Activated naive CD8-positive, alpha-beta T cell treated with anti-CD3 and anti-CD28 coated beads, Interleukin-2, amount 50 U/mL, for 24 hours (primary cell): ENCODE data around the gene PLD5.
"Not testable (repeated sequence)": the region's sequence is repeated elsewhere in the genome, so short reads cannot be mapped to it uniquely, and the experiment has no call there.

Experiments
- ATAC-seq: fragments of 150-1000 bp; cut with Tn5 transposase; one replicate; pipeline ENCODE4 v1.10.0; 2021
- DNase-seq: peaks from one replicate; pipeline ENCODE4 v3.0.0; 2021
- H3K27ac Mint-ChIP-seq: one replicate; pipeline ENCODE4 v1.8.0; 2021; ENCODE audit warnings: mild to moderate bottlenecking, mixed read lengths
- H3K27me3 Mint-ChIP-seq: one replicate; pipeline ENCODE4 v1.8.0; 2021; ENCODE audit warnings: mixed read lengths
- H3K36me3 Mint-ChIP-seq: one replicate; pipeline ENCODE4 v1.8.0; 2021; ENCODE audit warnings: low read depth, mixed read lengths
- H3K4me1 Mint-ChIP-seq: one replicate; pipeline ENCODE4 v1.8.0; 2021; ENCODE audit warnings: mixed read lengths
- H3K4me3 Mint-ChIP-seq: one replicate; pipeline ENCODE4 v1.8.0; 2021; ENCODE audit warnings: mild to moderate bottlenecking, moderate library complexity, mixed read lengths
- H3K9me3 Mint-ChIP-seq: one replicate; pipeline ENCODE4 v1.8.0; 2021; ENCODE audit warnings: mixed read lengths

PLD5 gene

DNA sequence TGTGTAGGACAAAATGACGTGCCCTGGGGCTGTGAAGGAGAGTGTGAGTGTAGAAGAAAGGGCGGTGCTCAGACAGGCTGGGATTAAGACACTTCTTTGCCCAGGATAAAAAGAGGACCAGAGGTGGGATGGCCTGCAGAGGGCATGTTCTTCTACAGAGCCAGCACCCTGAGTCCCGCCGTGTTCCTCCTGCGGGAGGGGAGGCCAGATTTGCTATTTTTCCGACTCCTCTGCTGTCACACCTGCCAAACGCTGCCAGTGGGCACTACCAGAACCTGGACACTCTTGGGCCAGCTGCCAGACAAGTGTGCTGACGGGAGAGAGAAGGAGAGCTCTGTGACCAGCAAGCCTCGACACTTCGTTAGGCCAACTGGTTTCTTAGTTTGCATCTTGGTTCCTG lies 206.4 kb downstream of the PLD5 start:
- H3K27me3 Mint-ChIP-seq: no peaks in the 10 kb centered on the region
- peaks cover 7% of the 10 kb centered on the region for H3K9me3 Mint-ChIP-seq
- DNase-seq (no peak), ATAC-seq (no peak)
- no peak overlapping the region for H3K4me3 Mint-ChIP-seq
- no peaks in the 10 kb centered on the region for H3K36me3 Mint-ChIP-seq
- no peak overlapping the region for H3K27ac Mint-ChIP-seq
- H3K4me1 Mint-ChIP-seq: no peaks in the 10 kb centered on the region

DNA sequence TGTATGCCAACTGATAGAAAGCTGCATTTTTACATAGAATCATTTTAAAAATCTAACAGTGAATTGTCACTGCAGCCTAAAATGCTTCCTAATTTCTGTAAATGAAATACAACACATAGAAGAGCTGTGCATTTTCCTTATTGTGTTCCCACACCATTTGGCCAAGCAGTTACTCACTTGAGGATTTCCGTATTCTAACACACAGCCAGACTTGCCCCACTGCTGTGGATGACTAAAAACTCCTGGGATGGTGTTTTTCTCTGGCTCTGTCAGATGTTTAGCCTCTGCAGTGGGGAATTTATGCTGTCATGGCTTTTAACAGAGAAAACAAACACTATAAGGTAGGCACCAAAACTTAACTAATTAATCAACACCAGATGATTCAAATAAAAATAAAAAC lies 209.6 kb downstream of the PLD5 start:
- H3K27me3 Mint-ChIP-seq, H3K4me3 Mint-ChIP-seq, DNase-seq, H3K36me3 Mint-ChIP-seq, ATAC-seq, H3K9me3 Mint-ChIP-seq, H3K4me1 Mint-ChIP-seq, H3K27ac Mint-ChIP-seq: not testable (repeated sequence)

DNA sequence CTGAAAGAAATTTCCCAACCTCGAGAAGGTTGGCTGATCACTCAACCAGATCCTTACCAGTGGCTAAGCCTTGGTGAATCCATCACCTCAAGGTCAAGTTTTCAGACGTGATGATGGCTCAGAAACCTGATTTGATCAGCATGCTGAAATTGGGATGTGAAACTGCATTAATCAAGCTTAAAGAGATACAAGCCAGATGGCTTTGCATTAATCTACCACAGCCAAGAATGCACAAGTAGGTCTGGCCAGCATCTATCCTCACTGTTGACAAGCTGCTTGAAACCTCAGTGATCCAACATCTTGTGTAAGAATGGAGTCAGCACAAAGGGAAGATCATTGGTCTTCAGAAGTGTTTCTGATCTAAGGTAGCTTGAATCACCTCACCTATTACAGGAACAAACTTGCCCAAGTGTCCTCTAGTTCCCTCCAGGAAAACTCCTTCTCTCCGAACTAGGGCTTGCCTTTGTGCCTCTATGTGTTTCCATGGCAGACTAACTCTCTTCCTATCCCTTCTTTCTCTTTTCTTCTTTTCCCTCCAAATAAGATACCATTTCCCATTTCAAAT lies 210.3 kb downstream of the PLD5 start:
- DNase-seq, H3K27me3 Mint-ChIP-seq, ATAC-seq, H3K4me3 Mint-ChIP-seq, H3K36me3 Mint-ChIP-seq, H3K4me1 Mint-ChIP-seq, H3K27ac Mint-ChIP-seq, H3K9me3 Mint-ChIP-seq: not testable (repeated sequence)

DNA sequence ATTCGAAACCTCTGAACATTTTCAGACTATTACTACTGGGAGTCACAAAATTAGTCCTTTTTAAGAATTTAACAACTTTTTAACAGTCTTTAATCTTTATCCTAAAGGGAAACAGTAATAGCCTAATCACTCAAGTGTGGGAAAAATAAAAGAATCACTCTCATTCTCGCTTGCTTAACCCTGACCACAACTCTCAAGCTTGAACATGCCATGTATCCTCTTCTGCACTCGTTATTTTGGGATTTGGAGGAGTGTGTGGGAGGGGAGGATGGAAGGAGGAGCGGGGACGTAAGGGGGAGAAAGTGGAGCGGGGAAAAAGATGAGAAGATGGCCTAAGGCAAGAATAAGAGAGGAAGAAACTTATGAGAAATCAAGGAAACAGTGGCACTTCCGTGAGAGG lies 215.8 kb downstream of the PLD5 start:
- ATAC-seq, H3K36me3 Mint-ChIP-seq, H3K4me3 Mint-ChIP-seq, H3K9me3 Mint-ChIP-seq, DNase-seq, H3K27me3 Mint-ChIP-seq, H3K27ac Mint-ChIP-seq, H3K4me1 Mint-ChIP-seq: not testable (repeated sequence)

DNA sequence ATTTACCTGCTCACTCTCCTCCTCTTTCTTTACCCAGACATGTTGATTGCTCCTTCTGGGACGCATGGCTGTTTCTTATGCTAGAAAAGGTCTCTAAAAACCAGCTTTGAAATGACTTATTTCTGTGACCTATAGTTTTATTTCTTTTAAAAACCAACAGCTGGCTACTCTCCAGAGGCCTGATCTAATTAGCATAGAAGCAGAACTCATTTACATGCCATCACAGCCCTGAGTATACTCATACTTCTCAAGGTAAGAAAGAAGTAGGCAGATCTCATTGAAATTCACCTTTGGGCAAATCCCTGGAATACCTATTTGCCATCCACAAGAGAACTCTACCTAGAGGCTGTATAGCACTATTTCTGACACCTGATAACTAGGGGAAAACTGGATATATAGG lies 230.7 kb downstream of the PLD5 start:
- not testable (repeated sequence) for H3K9me3 Mint-ChIP-seq, H3K36me3 Mint-ChIP-seq, ATAC-seq, H3K27ac Mint-ChIP-seq, H3K27me3 Mint-ChIP-seq, H3K4me3 Mint-ChIP-seq, DNase-seq, H3K4me1 Mint-ChIP-seq

DNA sequence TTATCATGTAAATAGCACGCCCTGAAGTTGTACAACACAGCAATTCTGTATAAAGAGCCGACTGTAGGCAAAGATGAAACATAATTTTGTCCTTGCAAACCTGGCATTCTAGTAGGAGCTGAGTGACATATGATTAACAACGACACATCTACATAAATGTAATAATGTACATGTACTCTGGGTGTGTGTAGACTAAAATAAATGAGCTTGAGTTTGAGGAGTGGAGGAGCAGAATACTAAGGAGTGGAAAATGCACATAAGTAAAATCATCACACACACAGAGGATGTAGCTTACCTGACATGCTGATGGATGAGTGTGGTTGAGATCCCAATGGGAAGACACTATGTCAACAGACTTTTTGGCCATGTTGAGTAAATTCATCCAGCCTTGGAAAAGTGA lies 236.4 kb downstream of the PLD5 start:
- H3K27me3 Mint-ChIP-seq, DNase-seq, H3K9me3 Mint-ChIP-seq, H3K4me1 Mint-ChIP-seq, ATAC-seq, H3K27ac Mint-ChIP-seq, H3K36me3 Mint-ChIP-seq, H3K4me3 Mint-ChIP-seq: not testable (repeated sequence)

DNA sequence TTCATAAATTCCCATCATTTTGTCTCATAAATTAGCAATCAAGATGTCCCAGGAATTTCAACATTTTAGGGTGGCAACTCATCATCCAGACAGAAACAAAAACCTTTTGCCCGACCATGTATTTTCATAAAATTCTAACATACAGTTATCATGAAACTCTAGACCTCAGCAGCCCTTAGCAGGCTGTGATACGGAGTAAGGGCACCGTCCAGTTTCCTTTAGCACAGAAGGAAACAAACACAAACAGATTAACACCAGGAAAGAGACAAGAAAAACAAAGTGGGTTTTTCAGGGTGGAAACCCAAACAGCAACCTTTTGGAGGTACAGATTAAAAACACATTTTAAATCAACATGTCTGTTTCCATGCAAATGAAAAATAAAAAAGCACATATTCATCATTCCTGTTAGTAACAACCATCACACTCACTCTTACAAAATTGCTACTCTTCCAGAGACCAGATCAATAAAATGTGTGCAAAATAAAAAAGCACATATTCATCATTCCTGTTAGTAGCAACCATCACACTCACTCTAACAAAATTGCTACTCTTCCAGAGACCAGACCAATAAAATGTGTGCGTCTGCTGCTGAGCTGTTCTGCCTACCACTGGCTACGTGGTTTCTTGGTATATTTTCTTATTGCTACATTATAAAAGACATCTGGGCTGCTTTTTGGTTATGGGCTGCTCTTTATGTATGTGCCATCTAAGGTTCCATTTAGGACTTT lies 241.6 kb downstream of the PLD5 start:
- H3K4me1 Mint-ChIP-seq, H3K27me3 Mint-ChIP-seq, DNase-seq, H3K9me3 Mint-ChIP-seq, ATAC-seq, H3K27ac Mint-ChIP-seq, H3K36me3 Mint-ChIP-seq, H3K4me3 Mint-ChIP-seq: not testable (repeated sequence)

DNA sequence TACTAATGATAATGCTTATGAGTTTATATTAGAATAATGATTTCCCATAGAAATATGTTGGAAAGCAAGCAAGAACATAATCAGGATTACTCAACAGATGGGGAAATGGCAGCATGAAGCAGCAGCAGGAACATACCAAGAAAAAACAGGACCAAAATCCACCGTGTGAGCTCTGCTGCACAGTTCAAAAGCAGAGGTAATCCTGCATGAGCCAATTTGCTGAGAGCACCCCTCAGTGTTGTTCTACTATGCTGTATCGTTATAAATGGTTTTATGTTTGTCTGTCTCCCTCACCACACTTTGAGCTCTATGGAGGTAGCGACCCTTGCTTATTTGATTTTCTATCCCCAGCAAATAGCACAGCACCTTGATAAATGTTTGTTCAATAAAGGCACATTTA lies 246.1 kb downstream of the PLD5 start:
- not testable (repeated sequence) for DNase-seq, H3K27me3 Mint-ChIP-seq, H3K4me3 Mint-ChIP-seq, H3K27ac Mint-ChIP-seq, H3K4me1 Mint-ChIP-seq, H3K9me3 Mint-ChIP-seq, ATAC-seq, H3K36me3 Mint-ChIP-seq

DNA sequence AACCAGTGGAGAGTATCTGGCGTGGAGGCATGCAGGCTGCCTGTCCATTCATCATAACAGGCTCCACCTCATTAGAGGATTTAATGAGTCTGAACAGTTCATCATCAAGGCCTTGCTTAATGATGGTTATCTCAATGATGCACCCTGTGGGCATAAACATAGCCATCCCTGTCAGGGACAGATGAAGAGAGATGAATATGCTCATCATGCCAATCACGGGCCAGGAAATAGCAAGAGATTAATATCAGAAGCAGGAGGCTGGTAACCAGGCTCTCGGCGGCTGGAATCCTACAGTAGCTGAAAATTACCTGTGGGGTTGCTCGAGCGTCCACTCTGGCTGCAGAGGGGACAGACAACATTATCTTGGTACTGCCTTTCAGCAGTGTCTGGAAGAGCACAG lies 247.7 kb downstream of the PLD5 start:
- H3K27ac Mint-ChIP-seq, H3K9me3 Mint-ChIP-seq, H3K27me3 Mint-ChIP-seq, H3K4me3 Mint-ChIP-seq, DNase-seq, ATAC-seq, H3K36me3 Mint-ChIP-seq, H3K4me1 Mint-ChIP-seq: not testable (repeated sequence)

DNA sequence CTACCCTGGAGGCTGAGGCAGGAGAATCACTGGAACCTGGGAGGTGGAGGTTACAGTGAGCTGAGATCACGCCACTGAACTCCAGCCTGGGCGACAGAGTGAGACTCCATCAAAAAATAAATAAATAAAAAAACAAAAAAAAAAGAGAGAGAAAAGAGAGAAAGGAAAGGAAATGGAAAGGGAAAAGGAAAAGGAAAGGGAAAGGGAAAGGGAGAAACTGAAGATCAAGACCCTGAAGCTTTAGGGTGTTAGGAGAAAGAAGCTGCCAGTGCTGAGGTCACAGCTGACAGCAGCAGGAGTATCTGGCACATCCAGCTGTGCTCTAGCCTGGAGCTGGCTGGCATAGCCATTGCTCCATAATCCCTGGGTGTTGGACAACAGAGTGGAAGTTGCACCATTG lies 257.5 kb downstream of the PLD5 start:
- not testable (repeated sequence) for H3K27me3 Mint-ChIP-seq, H3K36me3 Mint-ChIP-seq, ATAC-seq, DNase-seq, H3K9me3 Mint-ChIP-seq, H3K27ac Mint-ChIP-seq, H3K4me3 Mint-ChIP-seq, H3K4me1 Mint-ChIP-seq

DNA sequence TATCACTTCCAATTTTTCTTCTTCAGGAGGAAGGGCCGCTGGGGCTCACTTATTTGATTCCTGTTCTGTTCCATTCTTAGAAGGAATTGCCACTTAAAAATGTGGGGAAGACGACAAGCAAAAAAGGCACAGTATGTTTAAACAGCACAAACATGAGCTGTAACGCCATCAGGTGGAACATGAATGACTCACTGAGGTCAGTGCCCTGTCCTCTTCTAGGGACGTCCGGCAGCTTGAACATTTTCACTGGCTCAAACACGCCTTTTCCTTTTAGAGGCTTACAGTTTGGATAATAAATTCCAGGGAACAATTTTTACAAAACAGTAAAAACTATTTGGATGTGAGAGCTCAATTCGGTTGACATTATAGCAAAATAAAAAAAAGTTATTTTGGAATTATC lies 260.1 kb downstream of the PLD5 start:
- ATAC-seq, H3K27me3 Mint-ChIP-seq, H3K27ac Mint-ChIP-seq: not testable (repeated sequence)

DNA sequence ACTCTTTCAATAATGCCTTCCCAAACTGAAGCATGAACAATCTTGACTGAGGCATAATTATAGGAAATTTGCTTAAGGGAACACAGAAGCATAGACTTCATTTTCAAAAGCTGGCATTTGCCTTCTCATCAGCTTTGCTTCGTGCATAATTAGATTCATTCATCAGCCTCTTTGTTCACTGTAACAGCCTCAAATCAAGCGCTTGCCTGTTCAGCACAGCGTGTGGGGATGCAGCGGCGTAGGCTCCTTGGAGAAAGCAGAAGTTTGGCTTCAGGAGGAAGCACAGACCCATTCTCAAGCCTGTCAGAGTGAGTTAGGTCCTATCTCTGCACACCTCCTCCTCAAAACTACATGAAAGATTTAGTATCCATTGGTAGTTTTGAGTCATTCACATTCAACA lies 279.2 kb downstream of the PLD5 start:
- DNase-seq (no peak), ATAC-seq (no peak)
- H3K4me3 Mint-ChIP-seq: no peak overlapping the region
- H3K36me3 Mint-ChIP-seq: no peaks in the 10 kb centered on the region
- no peaks in the 10 kb centered on the region for H3K27me3 Mint-ChIP-seq
- no peaks in the 10 kb centered on the region for H3K9me3 Mint-ChIP-seq
- no peaks in the 10 kb centered on the region for H3K4me1 Mint-ChIP-seq
- H3K27ac Mint-ChIP-seq: no peak overlapping the region

More for the DNA sequence above, 260.1 kb downstream of the PLD5 start:
- not testable (repeated sequence) for H3K9me3 Mint-ChIP-seq, DNase-seq, H3K4me3 Mint-ChIP-seq, H3K36me3 Mint-ChIP-seq, H3K4me1 Mint-ChIP-seq

DNA sequence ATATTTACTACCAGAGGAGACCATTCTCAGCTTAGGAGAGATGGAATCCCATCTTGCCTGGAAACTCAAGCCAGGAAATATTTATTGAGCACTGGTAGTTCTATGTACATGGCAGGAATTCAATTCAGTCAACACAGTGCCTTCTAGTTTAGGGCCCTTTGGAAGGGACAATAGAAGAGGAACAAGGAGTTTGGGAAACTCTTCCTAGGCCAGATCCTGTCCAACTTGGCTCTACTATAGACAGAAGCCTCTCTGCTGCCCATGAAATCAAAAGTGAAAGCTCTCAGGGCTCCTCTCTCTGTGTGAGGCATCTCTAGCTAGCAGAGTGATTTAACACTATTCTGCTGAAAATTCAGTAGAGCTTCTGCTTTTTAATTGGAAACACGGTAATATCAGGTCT lies 281.0 kb downstream of the PLD5 start:
- no peaks in the 10 kb centered on the region for H3K27me3 Mint-ChIP-seq
- no peaks in the 10 kb centered on the region for H3K36me3 Mint-ChIP-seq
- no peak overlapping the region for H3K27ac Mint-ChIP-seq
- ATAC-seq (no peak), DNase-seq (no peak)
- H3K9me3 Mint-ChIP-seq: no peaks in the 10 kb centered on the region
- H3K4me1 Mint-ChIP-seq: no peaks in the 10 kb centered on the region
- no peak overlapping the region for H3K4me3 Mint-ChIP-seq

DNA sequence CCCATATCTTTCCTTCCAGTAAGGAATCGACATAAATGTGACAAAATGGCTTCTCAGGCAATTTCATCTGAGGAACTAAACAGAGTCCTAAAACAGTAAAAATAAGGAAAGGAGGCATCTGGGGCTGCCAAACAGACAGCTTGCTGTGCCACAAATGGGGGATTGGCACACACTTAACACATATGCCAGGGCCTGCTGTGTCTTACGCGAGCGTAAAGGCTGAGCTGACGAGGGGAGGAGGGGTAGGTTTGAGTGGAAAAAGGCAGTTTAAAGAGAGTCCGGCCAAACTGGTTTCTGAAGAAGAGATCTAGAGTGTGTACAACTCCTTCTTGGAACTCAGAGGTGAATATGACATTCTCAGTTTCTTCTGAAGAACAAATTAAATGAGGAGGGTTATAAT lies 281.5 kb downstream of the PLD5 start:
- H3K9me3 Mint-ChIP-seq: no peaks in the 10 kb centered on the region
- no peak overlapping the region for H3K4me3 Mint-ChIP-seq
- no peaks in the 10 kb centered on the region for H3K4me1 Mint-ChIP-seq
- DNase-seq (no peak), ATAC-seq (no peak)
- H3K27ac Mint-ChIP-seq: no peak overlapping the region
- no peaks in the 10 kb centered on the region for H3K27me3 Mint-ChIP-seq
- no peaks in the 10 kb centered on the region for H3K36me3 Mint-ChIP-seq

DNA sequence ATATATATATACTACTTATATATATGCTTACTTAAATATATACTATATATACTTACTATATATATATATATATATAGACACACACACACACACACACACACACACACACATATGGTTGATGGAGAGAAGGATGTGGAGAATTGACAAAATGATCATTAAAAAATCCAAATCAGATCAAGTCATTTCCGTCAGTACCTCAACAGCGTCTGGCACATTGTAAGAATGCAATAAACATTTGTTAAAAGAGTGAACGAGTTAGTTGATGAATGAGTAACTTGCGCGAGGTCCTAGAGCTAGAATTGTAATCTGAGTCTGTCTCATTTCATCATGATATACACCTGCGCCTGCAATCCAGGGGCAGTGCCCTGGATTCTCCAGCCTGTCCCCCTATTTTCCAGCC lies 282.6 kb downstream of the PLD5 start:
- DNase-seq (no peak), ATAC-seq (no peak)
- Mint-ChIP-seq H3K27ac (no peak overlapping the region), H3K9me3 (no peaks in the 10 kb centered on the region), H3K4me3 (no peak overlapping the region), H3K36me3 (no peaks in the 10 kb centered on the region), H3K4me1 (no peaks in the 10 kb centered on the region), H3K27me3 (no peaks in the 10 kb centered on the region)

DNA sequence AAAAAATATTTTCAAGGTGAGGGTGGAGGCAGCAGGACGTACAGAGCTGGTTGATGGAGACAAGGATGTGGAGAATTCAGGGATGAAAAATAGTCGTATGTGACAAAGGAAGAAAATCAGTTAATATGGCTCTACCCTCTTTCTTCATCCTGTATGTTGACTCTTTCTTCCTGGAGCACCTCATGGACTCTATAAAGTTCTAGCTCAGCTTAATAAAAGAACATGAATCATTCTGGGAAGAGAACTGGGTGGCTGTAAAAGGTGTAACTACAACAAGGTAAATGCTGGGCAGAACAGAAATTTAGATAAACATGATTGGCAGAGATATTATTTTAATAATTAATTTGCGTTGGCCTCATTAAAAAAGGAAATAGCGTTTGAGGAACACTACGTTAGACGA lies 283.8 kb downstream of the PLD5 start:
- Mint-ChIP-seq H3K9me3 (no peaks in the 10 kb centered on the region), H3K27me3 (no peaks in the 10 kb centered on the region)
- no peak for DNase-seq

More for the DNA sequence above, 283.8 kb downstream of the PLD5 start:
- Mint-ChIP-seq H3K36me3 (no peaks in the 10 kb centered on the region), H3K27ac (no peak overlapping the region), H3K4me3 (no peak overlapping the region), H3K4me1 (no peaks in the 10 kb centered on the region)
- ATAC-seq: no peak
